Sigmoid colon (tissue), 7 donors: ENCODE measurements around the gene PPP2R2B. TPM values are rescaled to one million over a fixed set of nuclear protein-coding genes. Genes with fewer than 3 reads are reported as not detected.

ENCODE experiments used
- DNase-seq: peaks from one replicate; pipeline ENCODE4 v3.0.0-alpha.2; 2019
- H3K27ac ChIP-seq, 4 donors: fragments of 200-600 bp; sonication (generic); one replicate each; pipeline ENCODE4 v1.5.1; 2016 to 2019; ENCODE audit warnings: mild to moderate bottlenecking in 1 of 4
- H3K27me3 ChIP-seq, 3 donors: fragments of 200-600 bp; sonication (generic); one replicate each; pipeline ENCODE4 v1.5.1; 2019; ENCODE audit warnings: mild to moderate bottlenecking in 1 of 3
- H3K36me3 ChIP-seq, 4 donors: fragments of 200-600 bp; sonication (generic); one replicate each; pipeline ENCODE4 v1.5.1; 2016 to 2019
- H3K4me1 ChIP-seq, 4 donors: fragments of 200-600 bp; sonication (generic); one replicate each; pipeline ENCODE4 v1.5.1; 2017 to 2019
- H3K4me3 ChIP-seq, 4 donors: fragments of 200-600 bp; sonication (generic); one replicate each; pipeline ENCODE4 v1.5.1; 2017 to 2019; ENCODE audit warnings: mild to moderate bottlenecking in 2 of 4, moderate library complexity in 1 of 4
- H3K9me3 ChIP-seq, 4 donors: fragments of 200-600 bp in 3 of 4; sonication (generic) in 3 of 4; one replicate each; pipeline versions ENCODE4 v1.5.1 to v1.6.1; 2013 to 2019
- EP300 ChIP-seq, 4 donors: sonication (generic); formaldehyde crosslinking; IDR thresholded peaks; one replicate each; pipeline ENCODE4 v1.6.1; 2017; ENCODE audit warnings: antibody characterized with exemption in 4 of 4
- POLR2A ChIP-seq, 2 donors: fragments of 450-650 bp; IDR thresholded peaks; one replicate each; pipeline ENCODE4 v1.6.1; 2016; ENCODE audit warnings: antibody characterized with exemption in 2 of 2, mild to moderate bottlenecking in 2 of 2, moderate library complexity in 2 of 2
- POLR2AphosphoS5 ChIP-seq, 4 donors: sonication (generic); formaldehyde crosslinking; IDR thresholded peaks; one replicate each; pipeline ENCODE4 v1.6.1; 2017; ENCODE audit warnings: antibody characterized with exemption in 4 of 4
- WGBS, 2 donors: extraction: QIAGEN DNeasy Blood & Tissue Kit; methylation state at CpG; one replicate each; pipeline ENCODE4 v1.1.7; 2013; 5-methylcytosine and 5-hydroxymethylcytosine counted together
- intact Hi-C: fragments of 100-400 bp; cut with DNase I; formaldehyde crosslinking; loops from one replicate; pipeline ENCODE4 v1.15.1; 2023
- polyA plus RNA-seq, 3 donors: library from polyadenylated mRNA; stranded (reverse); fragments of 200-250 nt; gene quantifications; one replicate each; pipeline ENCODE4 v1.2.3, GENCODE V29; 2013
- total RNA-seq, 4 donors: library from RNA; depleted of rRNA; stranded (reverse); fragments of >200 nt; gene quantifications; one replicate each; pipeline ENCODE4 v1.1.0, GENCODE V29; 2016
- TF ChIP-seq, protein P1 (sequence below), 4 experiments: fragments of 450-650 bp in 3 of 4; fragments of 200-600 bp in 1 of 4; IDR thresholded peaks; one replicate each; pipeline ENCODE4 v1.5.1; 2016 to 2019; ENCODE audit warnings: antibody characterized with exemption in 4 of 4, mild to moderate bottlenecking in 3 of 4, moderate library complexity in 2 of 4
- donor health status: healthy with polysubstance abuse.
- donor health status: Bipolar disorder and iron deficiency.
- donor health status: healthy.

The PPP2R2B gene
- total and polyA plus RNA-seq, 7 donors = 0.60 to 19.6 (median 7.4) TPM; not detected in 1

DNA sequence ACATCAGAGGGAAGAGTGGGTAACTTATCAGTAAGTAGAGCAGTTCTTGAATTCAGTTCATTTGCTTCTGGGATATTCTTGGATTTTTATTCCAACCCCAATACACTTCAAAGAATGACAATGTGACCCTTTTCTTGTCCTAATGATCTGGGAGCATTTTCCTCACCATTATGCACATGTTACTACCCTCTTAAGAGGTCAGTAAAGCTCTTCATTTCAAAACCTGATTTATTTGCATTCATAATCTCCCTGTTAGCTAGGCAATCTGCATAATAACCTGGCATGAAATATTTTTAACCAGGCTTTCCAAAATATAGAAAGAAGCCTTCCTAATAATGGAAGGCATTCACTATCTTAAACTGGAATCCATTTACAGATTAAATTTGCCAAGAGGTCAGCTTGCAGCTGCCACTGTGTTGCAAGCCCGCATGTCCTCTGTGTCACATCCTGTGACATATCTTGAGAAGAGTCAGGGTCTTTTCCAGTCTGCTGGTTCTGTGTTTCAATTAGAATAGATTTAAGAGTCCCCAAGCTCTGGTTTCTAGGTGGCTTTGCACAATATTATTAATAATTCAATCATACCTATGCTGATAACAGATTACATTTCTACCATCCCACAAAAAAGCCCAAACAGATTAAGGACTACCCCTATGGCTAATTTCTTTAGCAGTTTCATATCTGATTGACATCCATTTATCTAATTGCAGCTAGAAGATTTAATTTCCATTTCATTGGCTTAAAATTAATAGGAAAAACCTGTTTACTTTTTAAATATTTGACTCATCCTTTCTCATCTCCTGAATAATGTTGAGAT, 30.9 kb upstream of the PPP2R2B start:
- intact Hi-C loops = no loop called here
- no peak overlapping the region for H3K4me3 ChIP-seq
- H3K9me3 ChIP-seq = no peaks in the 10 kb centered on the region
- no peaks in the 10 kb centered on the region for H3K36me3 ChIP-seq
- no peak overlapping the region for H3K27ac ChIP-seq
- H3K4me1 ChIP-seq = no peaks in the 10 kb centered on the region
- H3K27me3 ChIP-seq = no peaks in the 10 kb centered on the region
- TF ChIP-seq, protein P1, sequence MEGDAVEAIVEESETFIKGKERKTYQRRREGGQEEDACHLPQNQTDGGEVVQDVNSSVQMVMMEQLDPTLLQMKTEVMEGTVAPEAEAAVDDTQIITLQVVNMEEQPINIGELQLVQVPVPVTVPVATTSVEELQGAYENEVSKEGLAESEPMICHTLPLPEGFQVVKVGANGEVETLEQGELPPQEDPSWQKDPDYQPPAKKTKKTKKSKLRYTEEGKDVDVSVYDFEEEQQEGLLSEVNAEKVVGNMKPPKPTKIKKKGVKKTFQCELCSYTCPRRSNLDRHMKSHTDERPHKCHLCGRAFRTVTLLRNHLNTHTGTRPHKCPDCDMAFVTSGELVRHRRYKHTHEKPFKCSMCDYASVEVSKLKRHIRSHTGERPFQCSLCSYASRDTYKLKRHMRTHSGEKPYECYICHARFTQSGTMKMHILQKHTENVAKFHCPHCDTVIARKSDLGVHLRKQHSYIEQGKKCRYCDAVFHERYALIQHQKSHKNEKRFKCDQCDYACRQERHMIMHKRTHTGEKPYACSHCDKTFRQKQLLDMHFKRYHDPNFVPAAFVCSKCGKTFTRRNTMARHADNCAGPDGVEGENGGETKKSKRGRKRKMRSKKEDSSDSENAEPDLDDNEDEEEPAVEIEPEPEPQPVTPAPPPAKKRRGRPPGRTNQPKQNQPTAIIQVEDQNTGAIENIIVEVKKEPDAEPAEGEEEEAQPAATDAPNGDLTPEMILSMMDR (IDR thresholded peaks at IDR 0.05) = no peak
- TF ChIP-seq EP300 (IDR thresholded peaks at IDR 0.05) = no peak
- TF ChIP-seq POLR2AphosphoS5 (IDR thresholded peaks at IDR 0.05) = no peak
- no peak for TF ChIP-seq POLR2A (IDR thresholded peaks at IDR 0.05)
- WGBS, 2 donors = 81 to 84% methylated on average over 1 of the region's 1 CpG
- DNase-seq = no peak

DNA sequence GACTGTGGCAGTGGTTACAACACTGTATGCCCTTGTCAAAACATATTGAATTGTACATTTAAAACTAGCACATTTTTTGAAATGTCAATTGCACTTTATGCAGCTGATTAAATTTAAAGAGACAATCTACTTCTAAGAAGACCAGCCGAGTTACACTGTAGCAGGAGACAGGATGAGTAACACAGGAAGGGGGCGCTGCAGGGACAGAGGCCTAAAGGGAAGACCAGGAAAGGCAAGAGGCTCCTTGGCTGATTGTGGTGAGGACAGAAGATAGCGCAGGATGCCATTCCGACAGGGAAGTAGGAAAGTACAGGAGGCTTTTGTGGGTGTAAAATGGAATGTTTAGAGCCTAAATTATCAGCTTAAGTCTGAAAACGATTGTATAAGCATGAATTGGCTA, 28.2 kb upstream of the PPP2R2B start:
- H3K9me3 ChIP-seq = no peaks in the 10 kb centered on the region
- 66 to 76% methylated on average over 5 of the region's 5 CpGs for WGBS, 2 donors
- H3K36me3 ChIP-seq = no peaks in the 10 kb centered on the region
- no peak overlapping the region for H3K27ac ChIP-seq
- no peaks in the 10 kb centered on the region for H3K27me3 ChIP-seq
- no peak overlapping the region for H3K4me3 ChIP-seq
- TF ChIP-seq POLR2AphosphoS5 (IDR thresholded peaks at IDR 0.05) (no peak), EP300 (IDR thresholded peaks at IDR 0.05) (no peak), POLR2A (IDR thresholded peaks at IDR 0.05) (no peak)
- TF ChIP-seq, protein P1 (IDR thresholded peaks at IDR 0.05) = no peak
- intact Hi-C loops = no loop called here
- no peak for DNase-seq
- no peaks in the 10 kb centered on the region for H3K4me1 ChIP-seq

- H3K9me3 ChIP-seq = no peaks in the 10 kb centered on the region
- no peak overlapping the region for H3K27ac ChIP-seq
- TF ChIP-seq POLR2A (IDR thresholded peaks at IDR 0.05) = no peak
- TF ChIP-seq, protein P1 (IDR thresholded peaks at IDR 0.05) = no peak
- no peak for TF ChIP-seq EP300 (IDR thresholded peaks at IDR 0.05)
- no peak for TF ChIP-seq POLR2AphosphoS5 (IDR thresholded peaks at IDR 0.05)
- intact Hi-C loops = no loop called here
- no peaks in the 10 kb centered on the region for H3K36me3 ChIP-seq
- H3K4me3 ChIP-seq = no peak overlapping the region
- H3K4me1 ChIP-seq = no peaks in the 10 kb centered on the region
- 88 to 91% methylated on average over 1 of the region's 1 CpG for WGBS, 2 donors
- no peaks in the 10 kb centered on the region for H3K27me3 ChIP-seq
- DNase-seq = no peak
These were observed 26.3 kb upstream of the PPP2R2B start for GRCh38 chr5:146904890-146905289.

DNA sequence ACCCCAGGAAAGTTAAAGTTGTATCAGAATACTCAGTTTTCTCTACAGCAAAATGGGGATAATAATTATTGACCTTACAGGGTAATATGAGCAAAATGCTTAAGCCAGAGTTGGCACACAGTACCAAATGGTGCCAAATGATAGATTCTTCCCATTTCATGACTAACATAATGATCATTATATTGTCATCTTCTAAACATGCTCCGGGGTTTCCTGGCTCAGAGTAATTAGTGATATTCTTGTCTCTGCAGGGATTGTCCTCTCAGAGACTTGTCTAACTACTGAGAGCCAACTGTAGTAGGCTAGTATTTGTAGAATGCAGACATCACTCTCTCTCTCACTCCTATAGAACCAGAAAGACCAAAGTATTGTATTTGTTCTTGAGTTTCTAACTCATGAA, 25.2 kb upstream of the PPP2R2B start:
- H3K4me3 ChIP-seq = no peak overlapping the region
- no peaks in the 10 kb centered on the region for H3K9me3 ChIP-seq
- TF ChIP-seq, protein P1 (IDR thresholded peaks at IDR 0.05) = no peak
- TF ChIP-seq POLR2AphosphoS5 (IDR thresholded peaks at IDR 0.05) = no peak
- no peak for TF ChIP-seq EP300 (IDR thresholded peaks at IDR 0.05)
- no peak for TF ChIP-seq POLR2A (IDR thresholded peaks at IDR 0.05)
- no peaks in the 10 kb centered on the region for H3K36me3 ChIP-seq
- H3K27ac ChIP-seq = no peak overlapping the region
- no peak for DNase-seq
- intact Hi-C loops = no loop called here
- no peaks in the 10 kb centered on the region for H3K4me1 ChIP-seq
- 86 to 88% methylated on average over 1 of the region's 1 CpG for WGBS, 2 donors
- H3K27me3 ChIP-seq = no peaks in the 10 kb centered on the region
